SW480 (cell line): ENCODE results near the gene KCNAB1.
"Not testable (repeated sequence)": the region's sequence is repeated elsewhere in the genome, so short reads cannot be mapped to it uniquely, and the experiment has no call there.

ENCODE experiments used
- DNase-seq: peaks from one replicate; pipeline ENCODE4 v3.0.0-alpha.2; 2016; ENCODE audit warnings: low spot score

The KCNAB1 gene

GRCh38 chr3:156543043-156543555 is 422.7 kb downstream of the KCNAB1 start:
- no peak for DNase-seq

GRCh38 chr3:156547637-156548036 is 427.3 kb downstream of the KCNAB1 start:
- DNase-seq: no peak

- DNase-seq: no peak
Measured at GRCh38 chr3:156548041-156548687, 427.8 kb downstream of the KCNAB1 start.

- DNase-seq: no peak
Measured at GRCh38 chr3:156548902-156549301, 428.5 kb downstream of the KCNAB1 start.

- no peak for DNase-seq
Measured at GRCh38 chr3:156551261-156551660, 430.9 kb downstream of the KCNAB1 start.

GRCh38 chr3:156551746-156552145 is 431.4 kb downstream of the KCNAB1 start:
- no peak for DNase-seq

GRCh38 chr3:156552973-156553372 is 432.6 kb downstream of the KCNAB1 start:
- no peak for DNase-seq

- DNase-seq: peak; percentile 25
Measured at GRCh38 chr3:156553705-156554356, 433.5 kb downstream of the KCNAB1 start.

GRCh38 chr3:156554515-156554841 is 434.1 kb downstream of the KCNAB1 start:
- no peak for DNase-seq

GRCh38 chr3:156554842-156555687 is 434.7 kb downstream of the KCNAB1 start, which contains the start of gene SSR3:
Gene SSR3 (minus strand): TSS chr3:156555117. CDS start chr3:156555089, 28 bp downstream.
- DNase-seq: peak; percentile 99

GRCh38 chr3:156558389-156558788 is 438.0 kb downstream of the KCNAB1 start:
- no peak for DNase-seq

- no peak for DNase-seq
Measured at GRCh38 chr3:156559321-156559720, 438.9 kb downstream of the KCNAB1 start.

- peak; percentile 49 for DNase-seq
Measured at GRCh38 chr3:156561533-156561932, 441.2 kb downstream of the KCNAB1 start.

GRCh38 chr3:156562486-156562885 is 442.1 kb downstream of the KCNAB1 start:
- DNase-seq: not testable (repeated sequence)

- no peak for DNase-seq
Measured at GRCh38 chr3:156563900-156564682, 443.7 kb downstream of the KCNAB1 start.

GRCh38 chr3:156569016-156569415 is 448.6 kb downstream of the KCNAB1 start:
- not testable (repeated sequence) for DNase-seq

GRCh38 chr3:156569881-156570280 is 449.5 kb downstream of the KCNAB1 start:
- DNase-seq: not testable (repeated sequence)

GRCh38 chr3:156575641-156576040 is 455.3 kb downstream of the KCNAB1 start:
- no peak for DNase-seq

GRCh38 chr3:156576051-156576450 is 455.7 kb downstream of the KCNAB1 start:
- DNase-seq: no peak

GRCh38 chr3:156576651-156577348 is 456.4 kb downstream of the KCNAB1 start:
- no peak for DNase-seq

- no peak for DNase-seq
Measured at GRCh38 chr3:156577736-156578135, 457.4 kb downstream of the KCNAB1 start.
